ENCODE data around the gene MILR1.

Gene MILR1

GRCh38 chr17:64503821-64504768, 55.2 kb downstream of the MILR1 start:
- no peak for DNase-seq (ENCODE audit: low read depth)

DNA sequence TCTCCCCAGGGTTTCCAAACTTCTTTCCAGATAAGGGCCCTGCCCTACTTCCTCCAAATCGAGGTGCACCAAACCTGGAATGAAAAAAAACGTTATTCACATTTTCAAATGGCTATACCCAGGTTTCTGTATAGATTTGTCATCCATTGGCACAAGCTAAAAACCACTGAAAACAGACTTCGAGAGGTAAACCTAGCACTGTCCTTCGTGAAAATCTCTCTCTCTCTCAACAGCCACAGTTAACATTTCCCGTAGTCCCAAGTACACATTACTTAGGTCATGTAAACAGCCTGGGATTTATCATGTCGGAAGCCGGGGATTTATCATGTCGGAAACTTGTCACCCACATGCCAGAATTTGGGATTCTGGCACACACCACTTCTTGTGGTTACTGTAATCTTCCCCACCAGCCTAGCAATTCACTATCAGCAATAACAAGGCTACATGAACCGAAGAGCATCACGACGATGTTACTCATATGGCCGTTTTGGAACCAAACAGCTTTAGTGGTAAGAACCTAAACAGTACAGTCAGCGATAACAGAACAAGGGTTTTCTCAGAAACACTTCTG, 55.9 kb downstream of the MILR1 start:
- DNase-seq (ENCODE audit: low read depth): no peak

- no peak for DNase-seq (ENCODE audit: low read depth)
Measured at GRCh38 chr17:64505340-64506200, 56.7 kb downstream of the MILR1 start.

- DNase-seq (ENCODE audit: low read depth): peak; percentile 80
Measured at GRCh38 chr17:64506201-64506575, 57.3 kb downstream of the MILR1 start, which contains the start of gene DDX5. DDX5 (minus strand) TSS chr17:64506289; CDS start chr17:64506119, 170 bp downstream.

DNA sequence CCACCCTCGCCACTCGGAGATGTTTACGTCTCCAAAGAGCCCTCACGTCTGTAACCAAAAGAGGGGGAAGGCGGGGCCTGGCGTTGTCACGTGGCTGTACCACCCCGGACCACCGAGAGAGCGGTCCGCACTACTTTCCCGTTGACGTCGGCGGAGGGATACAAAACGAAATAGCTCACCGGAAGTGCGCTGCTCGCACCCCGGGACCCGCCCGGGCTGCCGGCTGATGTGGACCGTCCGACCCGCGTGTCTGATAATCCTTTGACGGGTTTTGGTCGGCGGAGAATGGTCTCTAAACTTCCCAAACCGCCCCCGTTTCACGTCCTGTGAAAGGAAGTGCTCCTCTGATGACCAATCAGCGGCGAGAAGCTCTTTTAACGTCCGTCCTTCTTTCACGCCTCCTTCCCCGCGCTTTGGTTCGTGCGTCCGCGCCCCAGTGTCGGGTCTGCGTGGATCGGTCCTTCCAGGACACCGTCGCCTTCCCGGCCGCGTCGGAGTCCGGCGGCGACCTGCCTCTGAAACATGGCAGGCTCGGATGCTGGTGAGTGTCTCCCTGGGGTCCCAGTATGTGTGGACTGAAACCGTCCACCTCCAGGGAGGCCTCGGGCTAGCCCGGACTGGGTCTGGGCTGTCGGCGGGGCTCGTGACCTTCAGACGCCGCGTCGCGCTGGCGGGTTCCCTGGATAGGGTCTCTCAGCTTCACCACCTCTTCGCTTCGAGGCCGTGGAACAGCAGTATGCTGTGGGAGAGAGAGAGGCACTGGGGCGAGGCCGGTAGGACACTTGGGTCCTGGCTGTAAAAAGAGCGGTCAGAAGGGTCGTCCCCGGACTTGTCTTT, 57.9 kb downstream of the MILR1 start, which contains the start of gene CEP95:
Gene CEP95 (plus strand): TSS at position 402 of the 837 bp plus-strand sequence. CDS start 121 bp downstream, at position 523.
- peak; percentile 83 for DNase-seq (ENCODE audit: low read depth)

DNA sequence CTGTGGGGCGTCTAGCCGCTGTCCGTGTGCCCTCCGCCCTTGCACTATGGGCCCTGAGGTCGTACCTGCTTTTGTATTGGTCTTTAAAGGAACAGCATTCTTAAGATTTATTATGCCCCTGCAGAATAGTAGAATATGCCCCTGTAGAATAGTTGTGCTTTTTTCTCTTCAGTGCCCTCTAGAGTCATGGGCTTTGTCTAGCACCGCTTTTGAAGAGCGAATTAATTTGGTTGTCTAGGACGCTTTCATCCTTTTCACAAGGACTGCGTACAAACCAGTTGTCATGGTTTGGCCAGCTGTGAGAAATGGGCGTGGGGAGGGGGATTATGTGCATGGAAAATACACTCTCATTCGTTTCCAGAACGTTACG, 58.5 kb downstream of the MILR1 start:
- no peak for DNase-seq (ENCODE audit: low read depth)

DNA sequence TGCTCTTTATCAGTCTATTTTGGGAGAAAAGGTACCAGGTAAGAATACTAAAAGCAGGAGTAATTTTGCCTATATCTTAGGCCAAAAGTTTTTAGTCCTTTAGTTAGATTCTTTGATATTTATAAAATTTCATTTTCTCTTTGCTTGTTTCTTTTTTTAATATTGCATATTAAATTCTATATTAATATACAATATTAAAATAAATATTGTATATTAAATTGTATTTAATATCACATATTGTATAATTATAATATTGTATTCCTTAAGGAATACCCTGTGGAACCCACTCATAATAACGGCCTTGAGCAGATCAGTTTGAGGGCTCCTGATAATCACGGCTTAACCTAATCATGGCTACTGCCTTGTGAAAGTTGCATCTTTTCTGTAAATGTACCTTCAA, 59.8 kb downstream of the MILR1 start:
- DNase-seq (ENCODE audit: low read depth): no peak

DNA sequence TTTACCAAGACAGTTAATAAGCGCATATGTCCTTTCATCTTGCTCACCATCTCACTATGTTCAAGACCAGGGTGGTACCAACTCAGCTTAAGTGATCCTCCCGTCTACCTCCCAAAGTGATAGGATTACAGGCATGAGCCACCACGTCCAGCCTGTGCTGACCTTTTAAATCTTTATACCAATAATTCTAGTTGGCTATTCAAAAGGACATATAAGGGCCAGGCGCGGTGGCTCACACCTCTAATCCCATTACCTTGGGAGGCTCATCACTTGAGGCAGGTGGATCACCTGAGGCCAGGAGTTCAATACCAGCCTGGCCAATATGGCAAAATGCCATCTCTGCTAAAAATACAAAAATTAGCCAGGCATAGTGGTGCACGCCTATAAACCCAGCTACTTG, 60.3 kb downstream of the MILR1 start:
- no peak for DNase-seq (ENCODE audit: low read depth)

DNA sequence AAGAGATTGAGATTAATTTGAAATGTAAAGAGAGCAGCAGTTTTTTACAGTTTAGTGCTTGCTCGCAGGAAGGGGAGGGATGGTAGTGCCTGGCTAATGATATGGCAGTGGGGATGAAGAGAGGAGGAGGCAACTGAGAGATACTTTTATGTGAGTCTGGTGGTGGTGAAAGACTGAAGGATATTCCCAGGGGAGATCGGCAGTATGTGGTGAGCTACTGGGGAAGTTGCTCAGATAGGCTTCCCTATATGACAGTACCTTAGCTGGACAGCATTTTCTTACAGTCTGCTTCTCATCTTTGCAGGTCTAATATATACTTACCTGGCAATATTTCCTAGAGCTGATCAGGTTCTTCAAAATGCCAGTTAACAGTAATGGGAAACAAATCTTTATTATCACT, 66.5 kb downstream of the MILR1 start:
- no peak for DNase-seq (ENCODE audit: low read depth)

GRCh38 chr17:64515829-64516228, 66.9 kb downstream of the MILR1 start:
- no peak for DNase-seq (ENCODE audit: low read depth)

Measured in HS-27A (cell line).